CD4-positive, alpha-beta T cell treated with Interleukin-6 for 4 hours (primary cell): Measurements from ENCODE around the gene GRID1.

ENCODE experiments used
- DNase-seq: peaks from one replicate; pipeline ENCODE4 v3.0.0-alpha.2; 2020; ENCODE audit warnings: mixed read lengths

Gene GRID1

DNA sequence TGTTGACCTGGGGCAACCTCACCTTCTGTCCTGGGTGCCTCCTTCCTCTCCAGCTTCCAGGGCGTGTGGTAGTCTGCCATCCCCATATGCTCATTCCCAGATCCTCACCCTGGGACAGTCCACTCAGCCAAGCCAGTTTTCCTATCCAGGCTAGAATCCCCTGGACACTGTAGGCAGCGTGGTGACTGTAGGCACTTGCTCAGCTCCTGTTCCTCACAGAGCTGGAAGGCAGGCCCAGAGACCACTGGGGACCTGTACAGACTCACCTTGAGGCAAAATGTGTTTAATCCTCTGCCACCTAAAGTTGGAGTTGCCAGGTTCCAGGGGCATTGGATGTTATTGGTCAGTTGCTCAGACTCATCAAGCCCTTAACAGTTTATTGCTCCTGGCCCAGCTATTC, 2.4 kb upstream of the GRID1 start:
- no peak for DNase-seq

DNA sequence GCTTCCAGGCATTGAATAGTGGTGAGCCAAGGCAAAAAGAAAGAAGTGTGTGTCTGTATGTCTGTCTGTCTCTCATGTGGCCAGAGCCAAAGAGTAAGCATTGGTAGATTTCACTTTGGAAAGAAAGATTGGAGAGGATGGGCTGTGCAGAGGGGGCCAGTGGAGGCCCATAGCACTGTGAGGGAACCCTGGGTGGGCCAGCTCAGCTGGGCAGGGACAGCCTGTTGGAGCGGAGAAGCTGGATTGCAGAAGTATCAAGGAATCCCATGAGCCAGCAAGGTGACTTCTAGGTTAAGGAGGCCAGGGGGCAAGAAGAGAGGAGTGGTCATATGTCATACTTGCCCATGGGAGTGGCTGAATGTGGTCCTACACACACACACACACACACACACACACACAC, 1.5 kb upstream of the GRID1 start:
- DNase-seq = no peak

DNA sequence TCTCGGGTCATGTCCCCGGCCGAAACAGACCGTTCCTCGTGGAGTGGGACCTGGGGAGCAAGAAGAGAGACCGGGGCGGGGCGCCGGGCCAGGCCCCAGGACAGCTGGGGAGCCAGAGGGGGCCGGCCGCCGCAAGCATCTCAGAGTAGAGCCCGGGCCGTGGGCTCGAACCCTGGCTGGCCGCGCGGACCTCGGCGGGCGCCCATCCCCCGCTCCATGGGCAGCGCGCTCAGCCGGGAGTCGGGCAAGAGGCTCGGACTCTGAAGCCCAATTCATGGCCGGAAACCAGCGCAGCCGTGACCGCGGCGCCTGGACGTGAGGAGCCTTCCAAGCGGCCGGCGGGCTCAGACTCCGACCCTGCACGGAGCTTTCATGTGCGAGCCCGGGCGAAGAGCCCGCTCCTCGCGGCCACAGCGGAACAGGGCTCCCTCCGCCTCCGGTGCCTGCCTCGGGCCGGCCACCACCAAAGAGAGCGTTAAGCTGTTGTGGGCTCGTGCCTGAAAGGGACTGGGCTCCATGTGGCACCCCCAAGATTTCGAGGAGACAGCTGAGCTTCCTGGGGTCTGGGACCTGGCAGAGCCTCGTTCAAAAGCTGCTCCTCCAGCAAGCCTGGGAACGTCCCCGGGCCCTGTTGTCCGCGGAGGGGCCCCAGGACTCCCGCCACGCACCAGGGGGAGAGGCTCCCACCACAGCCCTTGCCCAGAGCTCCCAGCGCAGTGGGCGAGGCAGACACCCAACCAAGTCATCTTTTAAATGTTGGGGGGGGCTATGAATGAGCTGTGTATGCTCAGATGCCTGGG, 757 bp upstream of the GRID1 start:
- no peak for DNase-seq

DNA sequence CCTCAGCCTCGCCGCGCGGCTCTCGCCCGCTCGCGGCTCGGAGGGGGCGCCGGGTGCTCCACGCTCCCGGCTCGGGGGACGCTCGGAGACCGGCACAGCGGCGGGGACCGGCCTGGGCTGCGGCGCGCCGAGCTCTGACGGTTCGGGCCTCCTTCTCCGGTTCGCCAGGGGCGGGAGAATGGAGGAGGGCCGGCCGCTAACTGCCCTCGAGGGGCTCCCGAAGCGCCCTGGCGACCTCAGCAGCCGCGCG, 232 bp upstream of the GRID1 start:
- no peak for DNase-seq

DNA sequence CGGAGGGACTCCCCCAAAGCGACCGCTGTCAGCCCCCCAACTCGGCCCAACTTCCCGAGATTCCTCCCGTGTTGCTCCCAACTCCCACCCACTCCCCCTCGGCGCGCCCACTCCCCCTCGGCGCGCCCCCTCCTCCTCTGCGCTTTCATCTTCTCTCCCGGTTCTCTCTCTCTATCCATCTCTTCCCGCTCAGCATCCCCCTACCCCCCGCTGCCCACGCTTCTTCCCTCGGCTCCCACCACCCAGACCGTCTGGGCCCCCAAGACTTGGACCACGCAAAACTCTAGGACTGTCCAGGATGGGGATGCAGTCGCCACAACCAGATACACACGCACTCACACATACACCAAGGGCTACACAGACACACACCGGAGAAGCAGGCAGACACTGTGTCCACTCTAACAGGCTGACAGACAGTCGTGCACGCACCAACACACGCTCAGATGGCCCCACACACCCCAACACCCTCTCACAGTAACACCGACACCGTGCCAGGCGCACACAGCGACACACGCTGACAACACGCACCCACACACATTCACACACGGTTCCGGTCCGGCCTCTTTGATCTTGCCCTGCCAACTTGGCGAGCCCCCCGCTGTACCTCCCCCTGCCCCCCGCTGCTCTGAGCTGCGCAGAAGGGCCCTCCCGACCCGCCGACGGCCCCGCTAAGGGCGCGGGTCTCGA, 1.1 kb downstream of the GRID1 start:
- DNase-seq = no peak

DNA sequence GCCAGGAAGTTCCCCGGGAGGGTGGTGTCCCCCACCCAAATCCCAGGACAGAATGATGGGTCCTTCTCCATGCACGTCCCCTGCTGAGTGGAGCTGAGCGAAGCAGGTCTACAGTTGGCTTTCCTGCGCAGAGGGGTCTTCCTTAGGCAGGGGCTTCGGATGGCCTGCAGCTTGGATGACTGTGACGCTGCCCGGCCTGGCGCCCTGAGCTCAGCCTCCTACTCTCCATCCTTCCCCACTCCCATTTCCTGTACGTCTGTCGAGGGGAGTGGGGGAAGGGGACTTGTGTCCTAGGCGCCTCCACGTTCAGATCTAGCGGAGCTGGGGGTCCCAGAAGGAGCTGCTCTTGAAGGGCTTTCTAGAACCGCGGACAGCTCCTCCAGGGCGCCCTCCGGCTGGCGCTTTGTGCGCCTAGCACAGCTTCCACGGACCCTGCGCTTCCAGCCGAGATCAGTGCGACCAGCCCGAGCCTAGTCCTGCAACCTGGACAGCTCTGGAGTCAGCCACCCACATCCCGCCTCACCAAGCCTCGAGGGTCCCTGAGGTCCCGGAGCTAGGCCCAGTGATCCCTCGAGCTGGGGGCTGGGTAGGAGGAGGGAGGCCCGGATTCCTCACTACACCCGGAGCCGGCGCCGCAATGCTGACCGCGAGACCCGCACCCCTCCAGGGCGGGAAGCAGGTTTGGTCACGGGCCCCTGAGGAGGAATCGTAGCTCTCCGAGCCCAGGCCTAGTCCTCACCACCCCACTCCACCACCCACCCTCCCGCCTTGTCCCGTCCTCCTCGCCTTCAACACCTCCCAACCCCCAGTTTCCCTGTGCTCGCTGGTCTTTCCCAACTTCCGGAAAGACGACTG, 1.9 kb downstream of the GRID1 start:
- no peak for DNase-seq

DNA sequence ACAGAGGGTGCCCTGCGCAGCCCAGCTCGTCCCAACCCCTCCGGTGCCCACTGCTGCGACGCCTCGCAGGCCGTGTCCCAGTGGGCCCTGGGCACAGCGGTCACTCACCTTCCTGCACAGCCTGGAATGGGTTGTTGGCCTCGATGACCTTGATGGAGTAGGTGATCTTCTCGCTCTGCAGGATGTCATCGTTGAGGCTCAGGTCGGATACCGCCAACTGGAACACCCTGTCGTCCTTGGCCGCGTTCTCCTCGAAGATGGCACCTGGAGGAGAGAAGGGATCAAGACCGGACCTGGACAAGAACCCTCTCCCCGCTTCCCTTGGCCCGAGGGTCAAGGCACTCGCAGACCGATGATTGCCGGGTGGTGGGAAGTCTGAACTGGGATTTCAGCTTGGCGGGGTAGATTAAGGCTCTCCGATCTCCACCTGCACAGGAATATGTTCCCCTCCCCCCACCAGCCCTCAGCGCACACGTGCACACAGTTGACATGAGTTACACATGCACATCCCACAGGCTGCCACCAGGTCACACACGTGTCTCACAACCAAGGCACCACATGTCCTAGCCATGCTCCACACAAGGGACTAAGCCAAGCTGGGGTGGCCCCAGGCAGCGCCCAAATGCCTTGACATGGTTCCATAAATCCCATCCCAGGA, 2.6 kb downstream of the GRID1 start:
- no peak for DNase-seq

DNA sequence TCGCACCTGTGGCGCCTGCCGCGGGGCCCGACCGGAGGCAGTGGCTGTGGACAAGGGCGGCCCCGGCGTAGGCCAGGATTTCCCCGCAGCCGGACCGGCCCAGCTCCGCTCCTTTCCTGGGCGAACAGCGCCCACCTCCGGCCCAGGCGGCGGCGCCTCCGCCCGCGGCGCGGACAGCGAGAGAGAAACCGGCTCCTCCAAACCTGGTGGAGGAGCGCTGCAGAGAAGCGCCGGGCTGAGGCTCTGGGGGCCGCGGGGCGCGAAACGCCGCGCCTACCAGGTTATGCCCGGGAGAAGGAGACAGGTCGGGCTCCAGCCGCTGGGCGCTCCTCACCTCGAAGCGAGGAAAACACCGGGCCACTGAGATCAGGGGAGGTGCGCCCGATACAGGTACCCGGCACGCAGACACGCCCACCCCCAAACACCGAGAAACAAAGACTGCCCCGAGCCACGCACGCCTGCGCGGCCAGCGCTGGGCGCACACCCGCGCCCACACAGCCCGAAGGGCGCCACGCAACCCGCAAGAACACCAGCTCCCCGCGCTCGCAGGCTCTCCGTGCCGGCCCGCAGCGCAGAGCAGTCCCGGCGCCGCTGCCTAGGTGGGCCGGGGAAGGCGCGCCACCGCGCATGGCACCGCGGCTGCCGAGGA, 3.3 kb downstream of the GRID1 start:
- DNase-seq = no peak

DNA sequence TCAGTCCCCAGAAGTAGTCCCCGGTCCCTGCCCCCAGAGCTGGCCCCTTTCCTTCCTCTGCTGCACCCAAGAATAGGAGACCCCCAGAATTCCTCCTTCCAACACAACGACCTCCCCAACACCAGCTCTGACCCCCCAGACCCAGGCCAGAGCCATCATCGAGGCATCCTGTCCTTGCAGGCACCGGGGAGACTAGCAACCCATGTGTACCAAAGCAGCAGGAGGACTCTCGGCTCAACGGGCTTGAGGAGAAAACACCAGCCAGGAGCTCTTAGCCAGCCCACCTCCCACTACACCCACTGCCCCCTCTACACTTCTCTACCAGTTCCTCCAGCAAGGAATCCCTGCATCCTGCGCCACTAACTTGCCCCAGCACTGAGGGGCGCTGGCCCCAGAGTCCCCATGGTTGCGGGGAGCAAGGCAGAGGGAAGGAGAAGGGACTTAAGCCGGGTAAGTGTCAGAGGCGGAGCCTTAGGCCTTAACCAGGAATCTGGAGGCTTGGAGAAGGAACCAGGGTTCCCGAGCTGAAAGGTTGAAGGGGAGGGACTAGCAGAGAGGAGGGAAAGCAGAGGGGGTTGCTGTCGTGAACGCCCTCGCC, 3.9 kb downstream of the GRID1 start:
- no peak for DNase-seq

DNA sequence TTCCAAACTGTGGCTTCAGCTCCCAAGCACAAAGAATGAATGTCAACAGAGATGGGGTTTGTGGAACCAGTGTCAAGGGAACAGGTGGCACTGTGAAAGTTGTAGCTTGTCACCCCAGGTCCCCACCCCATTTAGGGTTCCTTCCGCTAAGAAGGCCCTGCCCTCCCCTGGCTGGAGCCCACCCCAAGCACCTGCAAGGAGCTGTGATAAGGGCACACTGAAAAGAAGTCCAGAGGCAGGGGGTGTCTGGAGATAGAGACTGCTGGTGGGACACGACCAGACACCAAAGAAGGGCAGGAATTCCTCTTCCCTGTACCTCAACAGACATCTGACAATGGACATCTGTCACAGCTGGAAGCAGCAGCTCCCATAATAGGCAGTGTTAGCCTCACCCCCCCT, 4.5 kb downstream of the GRID1 start:
- no peak for DNase-seq

DNA sequence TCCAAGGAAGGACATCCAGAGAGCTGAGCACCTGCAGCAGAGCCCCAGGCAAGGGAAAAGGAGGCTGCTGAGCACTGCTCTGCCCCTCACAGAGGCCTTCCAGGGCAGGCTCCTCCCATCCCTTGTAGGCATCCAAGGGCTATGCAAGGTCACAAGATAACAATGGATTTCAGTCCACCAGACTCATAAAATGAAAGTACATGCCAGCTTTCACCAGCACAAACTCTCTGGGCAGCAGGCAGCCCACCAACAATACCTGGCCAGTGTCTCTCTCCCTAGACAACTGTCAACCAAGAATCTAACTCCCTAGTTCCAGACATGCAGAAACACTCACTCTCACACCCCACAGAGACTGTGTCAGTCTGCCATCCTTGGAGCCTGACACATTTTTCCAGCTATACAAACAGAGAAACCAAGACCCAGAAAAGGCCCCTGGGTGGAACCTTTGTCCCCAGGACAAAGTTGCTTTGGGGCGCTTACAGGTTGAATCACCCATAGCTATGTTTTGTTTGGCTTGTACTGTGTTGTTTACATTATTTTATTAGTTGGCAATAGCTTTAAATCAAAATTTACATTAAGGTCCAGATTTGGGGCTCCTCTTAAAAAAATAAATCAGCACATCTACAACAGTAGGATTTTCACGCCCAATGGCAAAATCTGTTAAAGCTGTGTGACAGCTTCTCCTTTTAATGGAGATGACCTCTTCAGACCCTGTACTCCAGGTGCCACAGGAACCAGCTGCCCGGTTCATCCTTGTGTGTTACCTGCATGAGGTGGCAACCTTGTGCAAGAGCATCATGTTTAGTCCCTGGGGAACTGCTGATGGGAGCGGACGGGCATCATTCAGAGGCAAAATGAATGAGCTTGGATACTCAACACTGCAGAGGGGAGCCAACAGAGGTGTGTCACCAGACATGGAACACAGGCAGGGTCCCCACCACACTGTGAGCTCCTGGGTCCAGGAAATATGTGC, 5.2 kb downstream of the GRID1 start:
- DNase-seq = no peak

DNA sequence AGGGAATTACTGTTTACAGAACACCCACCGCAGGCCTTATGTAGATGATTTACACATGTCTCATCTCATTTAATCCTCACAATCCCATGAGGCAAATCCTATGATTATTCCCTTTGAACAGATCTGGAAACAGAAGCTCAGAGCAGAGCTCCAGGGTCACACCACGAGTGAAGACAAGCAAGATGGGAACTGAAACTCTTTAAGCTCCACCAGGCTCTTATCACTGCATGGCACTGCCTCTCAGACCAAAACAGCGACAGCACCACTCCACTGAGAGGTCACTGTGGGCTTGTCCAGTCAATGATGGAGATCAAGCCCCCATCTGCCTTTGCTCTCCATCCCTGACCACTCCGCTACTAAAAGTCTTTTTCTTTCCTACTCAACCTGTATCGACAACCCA, 5.9 kb downstream of the GRID1 start:
- no peak for DNase-seq

DNA sequence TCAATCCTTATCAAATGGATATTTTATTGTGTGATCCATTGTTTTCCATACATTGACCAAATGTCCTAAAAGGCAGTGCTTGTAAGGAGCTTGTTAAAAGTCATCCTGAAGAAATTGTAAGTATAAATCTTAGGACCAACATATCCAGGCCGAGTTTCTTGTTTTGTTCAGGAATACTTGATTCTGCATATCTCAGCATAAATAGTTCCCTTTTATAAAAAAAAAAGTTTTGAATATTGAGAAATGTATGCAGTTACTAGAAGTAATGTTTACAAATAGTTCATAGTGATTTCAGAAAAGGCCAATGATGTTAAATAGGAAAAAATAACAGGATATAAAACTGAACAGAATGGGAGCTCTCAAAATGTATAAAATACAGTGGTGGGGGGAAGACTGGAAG, 6.6 kb downstream of the GRID1 start:
- no peak for DNase-seq

DNA sequence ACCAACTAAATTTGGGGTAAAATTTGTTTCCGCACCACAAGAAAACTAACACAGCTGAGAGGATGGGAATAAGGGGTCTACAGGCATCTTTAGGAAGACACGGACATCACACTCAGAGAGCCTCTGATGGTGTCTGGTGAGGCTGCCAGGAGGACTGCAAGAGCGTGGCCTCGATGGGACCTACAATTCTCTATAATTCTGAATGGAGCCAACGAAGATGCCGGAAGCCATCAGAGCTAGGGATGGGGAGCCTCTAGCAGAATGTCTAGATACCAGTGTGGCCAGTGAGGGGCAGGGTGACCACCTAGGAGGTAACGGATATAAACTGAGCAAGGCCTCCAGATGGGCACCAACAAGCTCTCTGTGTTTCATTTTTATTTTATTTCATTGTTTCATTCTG, 7.5 kb downstream of the GRID1 start:
- DNase-seq = no peak

DNA sequence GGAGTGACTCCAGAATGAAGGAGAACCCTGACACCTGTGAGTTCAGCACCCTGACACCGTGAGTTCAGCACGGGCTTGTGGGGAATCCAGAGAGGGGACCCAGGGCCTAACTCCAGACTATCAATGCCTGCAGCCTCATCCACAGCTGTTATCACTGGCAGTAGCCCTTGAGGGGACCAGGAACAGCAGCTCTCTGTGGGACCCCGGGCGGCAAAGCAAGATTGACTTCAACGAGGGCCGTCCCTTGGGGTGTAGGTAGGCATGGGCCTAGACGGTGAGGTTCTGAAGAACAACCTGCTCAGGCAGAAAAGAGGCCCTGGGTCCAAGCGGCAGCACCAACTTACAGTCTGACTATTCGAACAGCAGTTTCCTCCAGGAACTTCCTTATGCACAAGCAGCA, 8.9 kb downstream of the GRID1 start:
- no peak for DNase-seq

DNA sequence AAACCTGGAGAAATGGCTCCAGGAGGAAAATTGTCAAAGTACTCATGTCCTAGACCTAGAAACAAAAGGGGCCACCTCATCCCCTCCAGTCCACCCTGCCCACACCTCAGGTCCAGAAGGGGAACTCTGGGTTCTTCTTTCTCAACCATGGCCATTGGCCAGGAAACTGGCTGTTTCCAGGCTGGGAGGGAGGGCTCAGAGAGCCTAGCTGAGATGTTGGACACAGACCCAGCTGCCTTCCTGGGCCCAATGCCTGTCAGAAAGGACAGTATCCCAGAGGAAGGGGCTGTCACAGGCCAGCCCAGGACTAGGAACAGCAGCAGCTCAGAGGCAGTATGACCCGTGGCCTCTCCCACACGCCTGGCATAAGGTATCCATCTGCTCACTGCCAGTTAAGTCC, 9.6 kb downstream of the GRID1 start:
- DNase-seq = no peak

DNA sequence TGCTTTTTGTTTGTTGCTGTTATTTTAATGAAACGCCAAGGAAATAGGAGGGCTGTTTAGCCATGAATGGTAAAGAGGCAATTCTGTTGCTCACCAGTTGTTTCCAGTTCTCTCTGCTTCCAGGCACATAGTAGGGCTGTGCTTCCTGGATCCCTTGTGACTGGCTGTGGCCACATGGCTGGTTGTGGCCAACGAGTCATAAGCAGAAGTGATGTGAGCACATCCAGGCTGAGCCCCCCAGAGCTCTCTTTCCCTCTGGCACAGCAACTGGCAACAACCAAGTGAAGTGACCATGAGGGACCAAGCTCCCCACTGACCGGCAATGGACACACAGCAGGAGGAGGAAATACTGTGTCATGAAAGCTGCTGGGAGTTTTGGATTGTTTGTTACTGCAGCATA, 10.3 kb downstream of the GRID1 start:
- no peak for DNase-seq

DNA sequence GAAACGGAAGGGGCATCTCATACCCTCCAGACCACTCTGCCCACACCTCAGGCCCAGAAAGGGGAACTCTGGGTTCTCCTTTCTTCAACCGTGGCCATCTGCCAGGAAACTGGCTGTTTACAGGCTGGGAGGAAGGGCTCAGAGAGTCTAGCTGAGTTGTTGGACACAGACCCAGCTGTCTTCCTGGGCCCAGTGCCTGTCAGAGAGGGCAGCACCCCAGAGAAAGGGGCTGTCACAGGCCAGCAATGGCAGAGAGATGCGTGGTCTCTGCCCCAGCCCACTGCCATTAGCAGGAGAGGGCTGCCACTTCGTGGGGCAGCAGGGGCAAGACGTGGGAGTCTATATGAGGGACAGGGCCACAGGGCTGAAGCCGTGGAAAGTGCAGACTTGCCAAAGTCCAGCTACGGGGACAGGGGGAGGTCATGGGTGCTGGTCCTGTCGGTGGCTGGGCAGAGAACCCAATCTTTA, 11.0 kb downstream of the GRID1 start:
- DNase-seq = no peak

DNA sequence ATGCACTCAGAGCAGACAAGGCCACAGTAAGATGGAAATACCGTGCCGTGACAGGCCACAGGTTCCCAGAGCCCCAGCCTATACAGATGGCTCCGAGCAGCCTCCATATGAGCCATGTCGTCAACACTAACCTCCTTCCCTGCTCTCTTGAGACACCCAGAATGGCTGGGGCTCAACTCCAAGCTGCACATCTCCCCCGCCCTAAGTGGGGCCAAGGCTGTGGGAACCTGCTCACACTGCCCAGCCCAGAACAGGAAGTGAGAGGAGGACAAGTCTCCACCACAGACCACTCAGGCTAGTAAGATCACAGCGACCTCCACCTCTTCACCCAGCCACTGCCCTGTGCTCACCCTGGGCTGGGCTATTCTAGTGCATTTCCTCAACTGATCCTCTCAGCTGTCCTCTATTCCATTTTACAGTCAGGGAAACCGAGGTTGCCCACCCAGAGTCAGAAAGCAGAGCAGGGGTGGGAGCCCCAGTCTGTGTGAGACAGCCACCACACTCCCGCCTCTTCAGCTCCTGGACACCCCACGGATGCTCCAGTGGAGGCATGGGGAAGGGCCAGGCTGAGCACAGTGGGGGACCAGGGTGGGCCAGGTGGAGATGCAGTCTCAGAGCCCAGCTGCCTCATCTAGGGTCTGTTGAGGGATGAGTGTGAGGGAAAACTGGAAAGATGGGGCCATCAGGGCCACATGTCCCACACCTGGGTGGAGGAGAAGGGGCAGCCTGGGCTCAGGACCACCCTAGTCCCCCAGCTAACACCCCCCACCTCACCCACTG, 11.6 kb downstream of the GRID1 start:
- no peak for DNase-seq
